ENCODE results near the gene PCBP3.
A peak's percentile ranks its signal among the peaks of the same experiment; 100 is the strongest.
"Not testable (repeated sequence)": the region's sequence is repeated elsewhere in the genome, so short reads cannot be mapped to it uniquely, and the experiment has no call there.

Gene PCBP3

DNA sequence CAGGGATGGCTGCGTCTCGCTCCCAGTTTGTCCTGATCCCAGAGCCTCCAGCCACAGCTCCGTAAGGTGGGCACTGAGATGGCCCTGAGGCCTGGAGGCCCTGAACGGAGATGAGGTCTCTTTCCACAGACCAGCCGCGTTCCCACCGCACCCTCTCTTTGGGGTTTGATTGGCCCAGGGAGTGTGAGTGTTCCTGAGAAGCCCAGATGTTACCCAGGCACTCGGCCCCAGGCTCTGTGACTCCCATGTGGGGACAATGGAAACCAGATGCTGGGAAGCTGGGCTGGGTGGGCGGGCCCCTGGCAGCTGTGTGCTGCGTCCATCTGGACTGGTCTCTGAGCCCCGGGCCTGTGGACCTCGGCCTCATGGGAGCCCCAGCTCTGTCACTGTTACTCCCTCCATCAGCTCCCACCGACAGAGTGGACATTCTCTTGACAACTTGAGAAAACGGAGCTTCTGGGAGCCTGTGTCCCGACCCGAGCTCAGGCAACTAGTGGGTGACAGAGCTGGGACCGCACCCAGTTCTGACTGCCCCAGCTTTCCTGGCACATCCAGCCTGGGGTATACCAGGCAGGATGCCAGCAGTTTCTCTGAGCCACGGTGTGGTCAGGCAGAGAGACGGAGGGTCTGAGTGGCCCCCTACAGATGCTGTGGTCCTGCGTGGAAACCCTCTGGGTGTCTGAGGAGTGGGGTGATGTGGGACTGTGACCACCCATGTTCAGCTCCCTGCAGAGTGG, 328.3 kb downstream of the PCBP3 start:
- Histone ChIP-seq H3K4me1 (peaks cover 24 to 55% (median 45%) of the 10 kb centered on the region in 10 experiments), H3K4me3 (no peak overlapping the region; a peak in 1 of 20 replicates), H3K9me3 (replicated peaks in 1 of 11) (no peaks in the 10 kb centered on the region), H4K20me1 (peaks cover 0 to 30% (median 5%) of the 10 kb centered on the region in 11 experiments; a peak in 10 of 22 replicates), H3K36me3 (no peaks in the 10 kb centered on the region), H3K9ac (no peak overlapping the region; a peak in 1 of 22 replicates), H3K27me3 (peaks cover 52 to 61% (median 60%) of the 10 kb centered on the region in 11 experiments), H3K4me2 (peak overlapping the region in 8 of 11 experiments; percentile 88 to 99 (median 96); a peak in 11 of 22 replicates), H3K27ac (no peak overlapping the region)
- TF ChIP-seq Cebpa-rat (IDR thresholded peaks at IDR 0.05), result no peak

DNA sequence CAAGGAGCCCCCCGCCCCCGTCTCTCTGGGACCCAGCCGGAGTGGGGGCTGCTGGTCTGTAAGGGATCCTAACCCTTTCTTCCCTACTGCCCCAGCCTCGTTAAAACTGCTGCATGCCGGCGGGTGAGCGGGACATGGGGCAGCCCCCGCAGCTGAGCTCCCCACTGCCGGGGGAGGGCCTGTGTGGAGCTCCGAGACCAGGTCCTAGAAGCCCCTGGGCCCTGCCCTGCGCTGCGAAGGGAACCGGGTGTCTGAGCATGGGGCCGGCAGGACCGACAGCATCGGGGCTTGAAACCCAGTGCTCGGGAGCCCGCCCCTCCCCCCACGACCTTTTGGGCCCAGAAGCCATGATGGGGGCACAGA, 328.8 kb downstream of the PCBP3 start:
- Histone ChIP-seq H3K36me3 (no peaks in the 10 kb centered on the region), H3K4me2 (peak overlapping the region in 10 of 11 experiments; percentile 88 to 100 (median 98); a peak in 20 of 22 replicates), H3K9ac (peak overlapping the region in 3 of 11 experiments; percentile 62 to 75 (median 70); a peak in 3 of 22 replicates), H3K27ac (no peak overlapping the region), H3K27me3 (peaks cover 54 to 66% (median 64%) of the 10 kb centered on the region in 11 experiments), H3K9me3 (replicated peaks in 1 of 11) (no peaks in the 10 kb centered on the region), H3K4me1 (peaks cover 24 to 50% (median 41%) of the 10 kb centered on the region in 10 experiments), H3K4me3 (peak overlapping the region in 4 of 10 experiments; percentile 55 to 65 (median 59); a peak in 6 of 20 replicates), H4K20me1 (peaks cover 0 to 30% (median 5%) of the 10 kb centered on the region in 11 experiments; a peak in 10 of 22 replicates)
- no peak for TF ChIP-seq Cebpa-rat (IDR thresholded peaks at IDR 0.05)

DNA sequence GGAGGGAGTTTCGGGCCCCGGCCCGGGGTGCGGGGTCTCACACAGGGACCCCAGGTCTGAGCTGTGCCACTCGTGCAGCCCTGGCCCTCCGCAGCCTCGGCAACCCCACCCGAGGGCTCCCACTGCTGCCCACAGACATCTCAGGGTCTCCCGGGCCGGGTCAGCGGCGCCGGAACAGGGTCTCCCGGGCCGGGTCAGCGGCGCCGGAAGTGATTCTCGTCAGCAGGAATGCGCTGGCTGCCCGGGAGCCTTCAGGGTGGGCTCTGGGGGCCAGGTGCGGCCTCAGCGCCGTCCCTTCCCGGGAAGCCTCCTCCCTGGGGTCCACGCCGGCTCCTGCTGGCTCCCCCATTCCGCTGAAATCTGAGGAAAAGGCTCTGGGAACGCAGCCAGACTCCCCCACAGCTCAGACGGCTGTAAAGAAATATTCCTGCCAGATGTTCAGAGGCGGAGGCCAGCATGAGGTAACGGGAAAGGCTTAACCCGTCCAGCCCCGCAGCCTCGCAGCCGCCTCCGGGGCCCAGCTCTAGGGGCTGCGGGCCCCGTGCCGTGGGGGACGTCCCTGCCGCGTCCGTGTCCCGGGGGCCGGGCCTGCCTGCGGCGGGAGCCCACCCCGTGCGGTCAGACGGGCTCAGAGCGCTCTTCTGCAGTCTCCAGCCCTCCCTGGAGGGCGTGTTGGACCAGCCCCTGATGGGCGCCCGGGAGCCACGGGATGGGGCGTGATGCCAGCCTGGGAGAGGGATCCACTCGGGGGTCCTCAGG, 329.4 kb downstream of the PCBP3 start:
- peak overlapping the region; percentile 54 to 75 (median 69) for H3K9ac ChIP-seq
- TF ChIP-seq Cebpa-rat (IDR thresholded peaks at IDR 0.05), result no peak
- H3K9me3 ChIP-seq (replicated peaks in 1 of 11), result no peaks in the 10 kb centered on the region
- H4K20me1 ChIP-seq, result peaks cover 0 to 30% (median 5%) of the 10 kb centered on the region in 11 experiments; a peak in 10 of 22 replicates
- H3K36me3 ChIP-seq, result no peaks in the 10 kb centered on the region
- H3K27me3 ChIP-seq, result peaks cover 55 to 68% (median 66%) of the 10 kb centered on the region in 11 experiments
- H3K4me2 ChIP-seq, result peak overlapping the region; percentile 88 to 100 (median 97)
- H3K4me1 ChIP-seq, result peaks cover 24 to 52% (median 42%) of the 10 kb centered on the region in 10 experiments
- H3K27ac ChIP-seq, result peak overlapping the region in 4 of 11 experiments; percentile 1 to 60 (median 30); a peak in 4 of 22 replicates
- peak overlapping the region; percentile 50 to 71 (median 57) for H3K4me3 ChIP-seq

DNA sequence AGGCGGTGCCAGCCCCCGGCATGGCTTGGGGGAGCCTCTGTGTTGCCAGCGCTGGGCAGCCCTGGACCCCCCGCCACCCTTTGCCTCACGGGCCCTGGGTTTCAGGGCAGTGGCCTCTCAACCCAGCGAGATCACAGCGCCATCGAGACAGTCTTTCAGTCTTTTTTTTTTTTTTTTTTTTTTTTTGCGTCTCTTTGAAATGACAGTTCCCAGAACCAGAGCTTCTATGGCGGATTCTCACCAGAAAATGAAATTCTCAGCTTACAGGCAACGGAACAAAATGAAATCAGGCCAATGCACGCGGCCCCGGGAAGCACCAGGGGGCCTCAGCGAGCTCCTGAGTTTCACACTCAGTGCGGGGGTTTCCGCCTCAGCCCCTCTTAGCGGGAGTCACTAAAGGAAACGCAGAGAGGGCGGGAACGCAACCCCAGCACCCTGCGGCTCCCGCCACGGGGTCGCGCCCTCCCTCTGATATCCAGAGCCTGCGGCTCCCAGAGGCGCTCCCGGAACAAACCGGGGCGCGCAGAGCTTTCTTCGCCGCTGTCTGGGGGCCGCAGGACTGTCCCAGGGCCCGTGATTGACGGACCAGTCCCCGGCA, 330.0 kb downstream of the PCBP3 start:
- Histone ChIP-seq H4K20me1 (peaks cover 0 to 30% (median 5%) of the 10 kb centered on the region in 11 experiments; a peak in 10 of 22 replicates), H3K27me3 (peaks cover 55 to 72% (median 66%) of the 10 kb centered on the region in 11 experiments), H3K4me2 (peak overlapping the region; percentile 88 to 100 (median 97)), H3K9ac (peak overlapping the region; percentile 54 to 75 (median 69)), H3K4me1 (peaks cover 28 to 57% (median 47%) of the 10 kb centered on the region in 10 experiments), H3K4me3 (peak overlapping the region; percentile 50 to 71 (median 57)), H3K9me3 (replicated peaks in 1 of 11) (no peaks in the 10 kb centered on the region), H3K27ac (peak overlapping the region in 10 of 11 experiments; percentile 8 to 60 (median 50); a peak in 17 of 22 replicates), H3K36me3 (no peaks in the 10 kb centered on the region)
- no peak for TF ChIP-seq Cebpa-rat (IDR thresholded peaks at IDR 0.05)

DNA sequence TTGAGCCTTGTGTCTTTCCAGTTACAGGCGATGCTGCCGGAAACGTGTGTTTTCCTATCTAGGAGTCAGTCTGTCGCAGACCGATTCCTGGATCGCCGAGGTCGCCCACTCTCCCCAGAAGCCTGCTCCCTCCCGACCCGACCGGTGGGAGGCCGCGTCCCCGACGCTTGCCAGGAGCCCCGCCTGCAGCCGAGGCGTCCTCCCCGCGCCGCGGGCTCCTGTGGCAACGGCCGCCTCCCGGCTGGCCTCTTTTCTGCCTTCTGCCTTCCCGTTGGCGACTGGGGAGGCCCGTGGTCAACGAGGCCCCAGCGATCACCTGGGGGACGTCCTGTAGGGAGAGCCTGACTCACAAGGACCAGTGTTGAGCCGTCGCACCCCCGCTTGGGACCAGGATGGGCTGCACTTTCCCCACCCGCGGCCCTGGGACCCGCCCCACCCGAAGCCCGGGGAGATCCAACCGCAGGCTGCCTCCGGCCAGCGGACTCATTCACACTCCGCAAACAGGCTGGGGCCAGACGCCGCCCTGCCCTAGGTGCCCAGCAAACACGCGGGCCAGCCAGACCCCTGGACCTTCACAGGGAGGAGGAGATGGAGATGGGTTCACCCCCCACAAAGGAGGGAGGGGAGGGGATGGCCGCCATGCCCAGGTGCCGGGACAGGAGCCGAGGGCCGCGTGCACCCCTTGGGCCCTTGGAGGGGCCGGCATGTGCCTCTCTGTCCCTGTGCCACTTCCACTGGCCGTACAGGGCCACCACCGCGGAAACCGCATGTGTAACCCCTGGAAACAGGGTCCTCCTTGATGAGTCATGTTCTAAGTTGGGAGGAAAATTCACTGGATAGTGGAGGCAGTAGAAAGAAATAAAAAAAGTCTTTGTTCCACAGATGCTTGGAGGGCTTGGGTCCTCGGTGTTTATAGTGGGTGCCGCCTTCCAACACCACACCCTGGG, 330.8 kb downstream of the PCBP3 start:
- no peaks in the 10 kb centered on the region for H3K36me3 ChIP-seq
- H3K9ac ChIP-seq, result peak overlapping the region; percentile 54 to 75 (median 69)
- peak overlapping the region; percentile 50 to 71 (median 57) for H3K4me3 ChIP-seq
- H3K9me3 ChIP-seq (replicated peaks in 1 of 11), result no peaks in the 10 kb centered on the region
- peaks cover 34 to 64% (median 54%) of the 10 kb centered on the region in 10 experiments for H3K4me1 ChIP-seq
- H3K27me3 ChIP-seq, result peaks cover 55 to 74% (median 68%) of the 10 kb centered on the region in 11 experiments
- H4K20me1 ChIP-seq, result peaks cover 0 to 30% (median 5%) of the 10 kb centered on the region in 11 experiments; a peak in 10 of 22 replicates
- peak overlapping the region in 10 of 11 experiments; percentile 8 to 60 (median 50); a peak in 18 of 22 replicates for H3K27ac ChIP-seq
- TF ChIP-seq Cebpa-rat (IDR thresholded peaks at IDR 0.05), result no peak
- H3K4me2 ChIP-seq, result peak overlapping the region; percentile 88 to 100 (median 97)

DNA sequence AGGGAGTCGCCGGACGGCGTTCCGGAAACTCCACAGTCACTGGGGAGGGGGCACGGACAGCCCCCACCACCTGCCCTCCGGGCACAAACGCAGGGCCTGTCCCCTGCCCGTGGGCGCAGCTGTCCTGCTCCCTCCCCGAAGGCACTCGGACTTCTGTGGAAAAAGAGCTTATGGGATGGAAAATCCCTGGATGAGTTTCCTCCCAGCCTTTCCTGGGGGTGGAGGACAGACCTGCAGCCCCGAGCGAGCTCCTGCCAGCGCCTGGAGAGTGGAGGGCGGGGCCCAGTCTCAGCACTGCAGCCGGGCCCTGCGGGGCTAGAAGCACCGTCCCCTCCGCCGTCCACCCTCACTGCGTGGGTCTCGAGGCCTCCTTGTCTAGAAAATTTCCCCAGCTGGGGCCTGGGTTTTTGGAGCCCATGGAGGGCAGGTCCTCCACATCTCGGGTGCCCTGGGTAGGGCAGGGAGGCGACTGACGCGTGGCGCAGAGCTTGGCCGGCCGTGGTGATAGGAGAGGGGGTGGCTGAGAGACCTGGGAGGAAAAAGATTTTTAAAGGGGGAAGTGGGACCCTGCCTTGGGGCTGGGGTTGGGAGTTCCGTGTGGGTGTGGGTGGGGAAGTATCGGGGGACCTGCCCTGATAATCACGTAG, 331.6 kb downstream of the PCBP3 start:
- peaks cover 34 to 67% (median 56%) of the 10 kb centered on the region in 10 experiments for H3K4me1 ChIP-seq
- no peak overlapping the region for H3K27ac ChIP-seq
- H3K27me3 ChIP-seq, result peaks cover 55 to 82% (median 68%) of the 10 kb centered on the region in 11 experiments
- TF ChIP-seq Cebpa-rat (IDR thresholded peaks at IDR 0.05), result no peak
- peaks cover 0 to 28% (median 5%) of the 10 kb centered on the region in 11 experiments; a peak in 10 of 22 replicates for H4K20me1 ChIP-seq
- peak overlapping the region in 4 of 11 experiments; percentile 38 to 72 (median 68); a peak in 4 of 22 replicates for H3K9ac ChIP-seq
- peak overlapping the region in 8 of 10 experiments; percentile 55 to 71 (median 59); a peak in 12 of 20 replicates for H3K4me3 ChIP-seq
- no peaks in the 10 kb centered on the region for H3K36me3 ChIP-seq
- no peaks in the 10 kb centered on the region for H3K9me3 ChIP-seq (replicated peaks in 1 of 11)
- H3K4me2 ChIP-seq, result peak overlapping the region; percentile 88 to 100 (median 97)

DNA sequence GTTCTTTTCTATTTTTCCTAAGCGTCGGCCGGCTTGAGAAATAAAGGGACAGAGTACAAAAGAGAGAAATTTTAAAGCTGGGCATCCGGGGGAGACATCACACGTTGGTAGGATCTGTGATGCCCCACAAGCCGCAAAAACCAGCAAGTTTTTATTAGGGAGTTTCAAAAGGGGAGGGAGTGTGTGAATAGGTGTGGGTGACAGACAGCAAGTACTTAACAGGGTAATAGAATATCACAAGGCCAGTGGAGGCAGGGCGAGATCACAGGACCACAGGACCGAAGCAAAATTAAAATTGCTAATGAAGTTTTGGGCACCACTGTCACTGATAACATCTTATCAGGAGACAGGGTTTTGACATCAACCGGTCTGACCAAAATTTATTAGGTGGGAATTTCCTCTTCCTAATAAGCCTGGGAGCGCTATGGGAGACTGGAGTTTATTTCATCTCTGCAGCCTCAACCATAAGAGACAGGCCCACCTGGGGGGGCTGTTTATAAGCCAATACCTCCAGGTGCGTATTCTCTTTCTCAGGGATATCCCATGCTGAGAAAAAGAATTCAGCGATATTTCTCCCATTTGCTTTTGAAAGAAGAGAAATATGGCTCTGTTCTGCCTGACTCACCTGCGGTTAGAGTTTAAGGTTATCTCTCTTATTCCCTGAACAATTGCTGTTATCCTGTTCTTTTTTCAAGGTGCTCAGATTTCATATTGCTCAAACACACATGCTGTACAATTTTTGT, 332.3 kb downstream of the PCBP3 start:
- not testable (repeated sequence) for H3K36me3 ChIP-seq; H3K27ac ChIP-seq; H3K9ac ChIP-seq; H3K9me3 ChIP-seq (replicated peaks in 1 of 11); H3K4me2 ChIP-seq; H3K4me3 ChIP-seq
- Histone ChIP-seq H4K20me1 (peaks cover 0 to 26% (median 5%) of the 10 kb centered on the region in 11 experiments; a peak in 10 of 22 replicates), H3K4me1 (peaks cover 36 to 69% (median 55%) of the 10 kb centered on the region in 10 experiments), H3K27me3 (peaks cover 55 to 84% (median 67%) of the 10 kb centered on the region in 11 experiments)
